ENCODE results near the gene PTGS2. TPM values are rescaled to one million over a fixed set of nuclear protein-coding genes. Genes with fewer than 3 reads are reported as not detected.
"Not testable (repeated sequence)": the region's sequence is repeated elsewhere in the genome, so short reads cannot be mapped to it uniquely, and the experiment has no call there.

Gene PTGS2
- polyA plus RNA-seq, 1 experiment, result 100 TPM

DNA sequence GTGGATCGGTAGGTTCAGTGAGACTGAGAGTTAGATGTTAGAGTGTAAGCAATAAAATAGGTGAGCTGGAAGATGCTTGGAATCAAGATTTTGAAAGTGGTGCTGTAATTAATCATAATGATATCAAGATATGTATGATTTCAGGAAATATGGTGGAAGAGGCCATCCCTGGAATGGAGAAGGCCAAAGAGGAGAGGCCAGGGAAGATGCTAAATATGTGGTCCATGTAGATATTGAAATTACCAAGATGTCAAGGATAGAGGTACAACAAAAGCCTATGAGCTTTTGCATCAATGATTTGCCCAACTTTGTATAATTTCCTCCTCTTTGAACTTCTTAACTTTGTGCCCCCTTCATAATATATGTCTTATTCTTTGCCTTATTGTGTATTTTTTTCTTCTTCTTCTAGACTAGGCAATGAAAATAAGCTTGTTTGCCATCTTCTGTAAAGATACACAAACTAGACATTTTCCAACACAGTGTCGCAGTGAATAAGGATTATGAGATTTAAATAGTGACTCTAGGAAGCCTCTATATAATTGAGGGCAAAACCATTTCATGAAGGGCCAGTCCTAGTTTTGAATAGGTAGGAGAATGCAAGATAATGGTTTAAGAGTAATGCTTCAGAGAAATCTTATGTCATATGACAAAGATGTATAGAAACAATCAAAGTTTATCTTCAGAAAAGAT lies 8.9 kb downstream of the PTGS2 start:
- ChIA-PET CTCF (interaction anchor here (1.2 to 1.6 kb wide), 2 partner anchors 9 to 187 kb away, joined by 3 to 5 read pairs; partner anchors contain the start of gene PTGS2), POLR2A (no interaction called here)
- no peak for DNase-seq (ENCODE audit: low read depth)
- peaks cover 4% of the 10 kb centered on the region; the same call in 1 of the 2 replicates for H3K36me3 ChIP-seq (ENCODE audit: control insufficient read depth, insufficient read depth, low read length)
- no peak overlapping the region for H3K4me3 ChIP-seq (ENCODE audit: low read depth, low read length)
- TF ChIP-seq, protein P1, sequence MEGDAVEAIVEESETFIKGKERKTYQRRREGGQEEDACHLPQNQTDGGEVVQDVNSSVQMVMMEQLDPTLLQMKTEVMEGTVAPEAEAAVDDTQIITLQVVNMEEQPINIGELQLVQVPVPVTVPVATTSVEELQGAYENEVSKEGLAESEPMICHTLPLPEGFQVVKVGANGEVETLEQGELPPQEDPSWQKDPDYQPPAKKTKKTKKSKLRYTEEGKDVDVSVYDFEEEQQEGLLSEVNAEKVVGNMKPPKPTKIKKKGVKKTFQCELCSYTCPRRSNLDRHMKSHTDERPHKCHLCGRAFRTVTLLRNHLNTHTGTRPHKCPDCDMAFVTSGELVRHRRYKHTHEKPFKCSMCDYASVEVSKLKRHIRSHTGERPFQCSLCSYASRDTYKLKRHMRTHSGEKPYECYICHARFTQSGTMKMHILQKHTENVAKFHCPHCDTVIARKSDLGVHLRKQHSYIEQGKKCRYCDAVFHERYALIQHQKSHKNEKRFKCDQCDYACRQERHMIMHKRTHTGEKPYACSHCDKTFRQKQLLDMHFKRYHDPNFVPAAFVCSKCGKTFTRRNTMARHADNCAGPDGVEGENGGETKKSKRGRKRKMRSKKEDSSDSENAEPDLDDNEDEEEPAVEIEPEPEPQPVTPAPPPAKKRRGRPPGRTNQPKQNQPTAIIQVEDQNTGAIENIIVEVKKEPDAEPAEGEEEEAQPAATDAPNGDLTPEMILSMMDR (IDR thresholded peaks at IDR 0.05; ENCODE audit: insufficient read depth, low read depth, low read length), result no peak
- no peaks in the 10 kb centered on the region for H3K27me3 ChIP-seq (ENCODE audit: control insufficient read depth, insufficient read depth, low read length)

DNA sequence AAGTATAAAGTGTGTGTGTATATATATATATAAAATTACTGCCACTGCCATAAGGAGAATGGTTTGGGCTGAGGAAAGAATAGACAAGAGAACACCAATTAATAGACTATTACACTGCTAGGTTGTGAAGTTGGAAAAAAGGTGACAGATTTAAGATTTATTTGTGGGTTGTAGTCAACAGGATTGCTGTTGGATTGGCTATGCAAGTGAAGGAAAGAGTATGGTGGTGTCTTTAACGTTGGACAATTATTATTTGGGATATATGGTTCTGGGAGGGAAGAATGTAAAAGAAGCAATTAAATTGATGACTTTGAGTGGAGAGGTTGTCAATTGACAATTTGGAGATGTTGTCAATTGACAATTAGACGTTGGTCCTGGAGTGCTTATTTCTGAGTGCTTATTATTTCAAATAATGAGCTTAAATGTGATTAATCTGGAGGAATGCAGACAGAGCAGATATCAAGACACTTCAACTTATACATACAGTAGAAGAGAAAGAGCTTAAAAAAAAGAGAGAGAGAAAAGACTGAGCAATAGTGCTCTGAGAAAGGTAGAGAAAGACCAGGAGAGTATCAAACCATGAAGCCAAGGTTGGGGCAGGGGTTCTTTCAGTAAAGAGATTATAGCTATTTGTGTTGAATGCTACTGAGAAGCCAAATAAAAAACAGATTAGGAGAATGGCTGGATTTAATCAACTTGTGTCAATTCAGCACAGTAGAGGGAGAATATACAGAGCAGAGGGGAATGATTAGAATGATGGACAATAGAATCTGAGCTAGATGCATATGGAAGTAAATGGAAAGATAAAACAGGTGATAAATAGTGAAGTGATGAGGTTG lies 9.7 kb downstream of the PTGS2 start:
- H3K36me3 ChIP-seq (ENCODE audit: control insufficient read depth, insufficient read depth, low read length), result peaks cover 4% of the 10 kb centered on the region; the same call in 1 of the 2 replicates
- no peak overlapping the region for H3K4me3 ChIP-seq (ENCODE audit: low read depth, low read length)
- POLR2A ChIA-PET, result no interaction called here
- TF ChIP-seq, protein P1 (IDR thresholded peaks at IDR 0.05; ENCODE audit: insufficient read depth, low read depth, low read length), result no peak
- CTCF ChIA-PET, result interaction anchor here (1.2 to 1.6 kb wide), 2 partner anchors 10 to 186 kb away, joined by 3 to 5 read pairs; partner anchors contain the start of gene PTGS2
- no peak for DNase-seq (ENCODE audit: low read depth)
- H3K27me3 ChIP-seq (ENCODE audit: control insufficient read depth, insufficient read depth, low read length), result no peaks in the 10 kb centered on the region

DNA sequence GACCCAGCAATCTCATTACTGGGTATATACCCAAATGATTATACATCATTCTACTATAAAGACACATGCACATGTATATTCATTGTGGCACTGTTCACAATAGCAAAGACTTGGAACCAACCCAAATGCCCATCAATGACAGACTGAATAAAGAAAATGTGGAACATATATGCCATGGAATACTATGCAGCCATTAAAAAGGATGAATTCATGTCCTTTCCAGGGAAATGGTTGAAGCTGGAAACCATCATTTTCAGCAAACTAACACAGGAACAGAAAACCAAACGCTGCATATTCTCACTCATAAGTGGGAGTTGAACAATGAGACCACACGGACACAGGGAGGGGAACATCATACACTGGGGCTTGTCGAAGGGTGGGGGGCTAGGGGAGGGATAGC lies 10.4 kb downstream of the PTGS2 start:
- H3K27me3 ChIP-seq (ENCODE audit: control insufficient read depth, insufficient read depth, low read length); CTCF ChIA-PET; DNase-seq (ENCODE audit: low read depth); H3K4me3 ChIP-seq (ENCODE audit: low read depth, low read length); H3K36me3 ChIP-seq (ENCODE audit: control insufficient read depth, insufficient read depth, low read length); POLR2A ChIA-PET: not testable (repeated sequence)

DNA sequence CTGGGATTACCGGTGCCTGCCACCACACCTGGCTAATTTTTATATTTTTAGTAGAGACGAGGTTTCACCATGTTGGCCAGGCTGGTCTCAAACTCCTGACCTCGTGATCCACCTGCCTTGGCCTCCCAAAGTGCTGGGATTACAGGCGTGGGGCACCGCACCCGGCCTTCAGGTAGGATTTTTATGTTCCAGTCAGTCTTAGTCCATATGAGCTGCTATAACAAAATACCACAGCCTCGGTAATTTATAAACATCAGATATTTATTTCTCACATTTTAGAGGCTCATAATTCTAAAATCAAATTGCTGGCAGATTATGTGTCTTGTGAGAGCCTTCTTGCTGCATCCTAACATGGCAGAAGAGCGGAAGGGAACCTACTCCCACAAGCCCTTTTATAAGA lies 16.0 kb downstream of the PTGS2 start:
- H3K27me3 ChIP-seq (ENCODE audit: control insufficient read depth, insufficient read depth, low read length); CTCF ChIA-PET; H3K4me3 ChIP-seq (ENCODE audit: low read depth, low read length); POLR2A ChIA-PET; H3K36me3 ChIP-seq (ENCODE audit: control insufficient read depth, insufficient read depth, low read length); DNase-seq (ENCODE audit: low read depth): not testable (repeated sequence)

DNA sequence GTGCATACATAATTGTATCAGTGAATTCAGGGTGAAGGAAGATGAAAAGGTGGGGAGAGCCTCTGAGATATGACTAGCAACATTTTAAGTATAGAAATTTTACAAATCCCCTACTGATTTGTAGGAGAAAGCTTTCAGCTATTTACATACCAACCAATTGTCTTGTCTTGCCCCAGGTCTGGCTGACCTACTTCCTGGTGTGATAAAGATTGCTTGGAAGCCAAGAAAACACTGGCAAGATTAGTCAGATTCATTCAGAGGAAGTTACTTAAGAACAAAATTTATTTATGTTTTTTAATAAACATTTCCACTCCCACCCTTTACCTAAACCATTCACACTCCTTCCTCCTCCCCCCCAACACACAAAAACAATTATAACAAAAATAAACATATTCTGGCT lies 17.5 kb downstream of the PTGS2 start:
- ChIA-PET POLR2A (no interaction called here), CTCF (interaction anchor here (0.9 to 1.3 kb wide), 3 partner anchors 37 to 58 kb away, joined by 3 to 4 read pairs (median 3); no protein-coding TSS in a partner anchor)
- Histone ChIP-seq H3K36me3 (ENCODE audit: control insufficient read depth, insufficient read depth, low read length) (no peaks in the 10 kb centered on the region), H3K4me3 (ENCODE audit: low read depth, low read length) (no peak overlapping the region), H3K27me3 (ENCODE audit: control insufficient read depth, insufficient read depth, low read length) (no peaks in the 10 kb centered on the region)
- DNase-seq (ENCODE audit: low read depth), result no peak
- TF ChIP-seq, protein P1 (IDR thresholded peaks at IDR 0.05; ENCODE audit: insufficient read depth, low read depth, low read length), result no peak

DNA sequence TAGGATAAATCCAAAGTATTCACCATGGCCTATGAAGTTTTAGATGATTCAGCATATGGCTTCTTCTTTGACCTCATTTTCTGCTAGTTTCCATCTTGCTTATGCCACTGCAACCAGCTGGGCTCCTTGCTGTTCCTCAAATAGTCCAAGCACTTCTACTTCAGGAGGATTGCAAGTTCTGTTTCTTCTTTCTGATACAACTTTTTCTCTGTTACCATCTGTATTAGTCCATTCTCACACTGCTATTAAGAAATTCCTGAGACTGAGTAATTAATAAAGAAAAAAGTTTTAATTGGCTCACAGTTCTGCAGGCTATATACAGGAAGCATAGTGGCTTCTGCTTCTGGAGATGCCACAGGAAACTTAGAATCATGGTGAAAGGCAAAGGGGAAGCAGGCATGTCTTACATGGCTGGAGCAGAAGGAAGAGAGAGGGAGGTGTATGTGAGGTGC lies 20.3 kb downstream of the PTGS2 start:
- no peak for DNase-seq (ENCODE audit: low read depth)
- TF ChIP-seq, protein P1 (IDR thresholded peaks at IDR 0.05; ENCODE audit: insufficient read depth, low read depth, low read length), result no peak
- CTCF ChIA-PET, result no interaction called here
- POLR2A ChIA-PET, result no interaction called here
- no peak overlapping the region for H3K4me3 ChIP-seq (ENCODE audit: low read depth, low read length)
- no peaks in the 10 kb centered on the region for H3K27me3 ChIP-seq (ENCODE audit: control insufficient read depth, insufficient read depth, low read length)
- H3K36me3 ChIP-seq (ENCODE audit: control insufficient read depth, insufficient read depth, low read length), result no peaks in the 10 kb centered on the region
